Cortex of kidney (tissue), 1 donor: Measurements from ENCODE around the gene NDUFA9.

Experiments used
- DNase-seq: peaks from one replicate; lab custom pipeline; 2025; lab: John Stamatoyannopoulos, UW

NDUFA9 gene

DNA sequence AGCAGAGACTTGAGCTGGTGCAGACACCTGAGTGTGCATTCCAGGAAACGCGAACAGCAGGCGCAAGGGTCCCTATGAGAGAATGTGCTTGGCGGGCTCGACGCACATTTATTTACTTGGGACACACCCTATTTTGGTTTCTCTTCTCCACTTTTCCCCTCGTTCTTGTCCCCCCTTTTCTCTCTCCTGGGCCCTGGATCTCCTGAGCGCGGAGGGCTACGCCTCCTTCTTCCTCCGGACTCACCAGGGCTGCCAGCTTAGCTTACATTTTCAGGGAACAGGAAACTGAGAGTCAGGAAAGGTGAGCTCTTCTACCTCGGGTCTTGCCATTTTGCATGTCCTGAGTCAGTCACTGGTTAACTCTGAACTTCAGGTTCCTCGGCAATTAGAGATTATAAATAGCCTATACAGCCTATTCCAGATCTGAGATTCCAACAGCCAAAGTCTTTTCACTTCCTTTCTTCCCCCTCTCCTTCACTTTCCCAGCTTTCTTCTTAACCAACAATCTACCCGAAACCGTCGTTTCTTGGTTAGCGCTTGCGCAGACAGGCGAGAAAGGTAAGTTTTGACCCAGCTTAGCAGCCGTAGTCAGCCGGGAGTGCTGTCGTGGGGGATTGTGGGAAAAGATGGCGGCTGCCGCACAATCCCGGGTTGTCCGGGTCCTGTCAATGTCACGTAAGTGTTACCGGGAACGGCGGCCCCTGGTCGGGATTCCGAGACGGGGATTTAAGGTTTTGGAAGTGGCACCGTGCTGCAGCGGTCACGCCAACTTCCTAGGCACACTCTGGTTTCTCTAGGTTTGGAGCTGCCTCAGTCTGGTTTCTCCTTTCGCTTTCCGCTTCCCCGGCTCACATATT is at the start of gene NDUFA9, which contains the start of gene AKAP3:
TSS of gene NDUFA9 (plus strand) at position 614 of the 857 bp plus-strand sequence. CDS start at position 627, 13 bp downstream.
TSS of gene AKAP3 (minus strand) at position 551 of the 857 bp plus-strand sequence. CDS start 10,855 bp downstream, outside the sequence.
- no peak for DNase-seq

DNA sequence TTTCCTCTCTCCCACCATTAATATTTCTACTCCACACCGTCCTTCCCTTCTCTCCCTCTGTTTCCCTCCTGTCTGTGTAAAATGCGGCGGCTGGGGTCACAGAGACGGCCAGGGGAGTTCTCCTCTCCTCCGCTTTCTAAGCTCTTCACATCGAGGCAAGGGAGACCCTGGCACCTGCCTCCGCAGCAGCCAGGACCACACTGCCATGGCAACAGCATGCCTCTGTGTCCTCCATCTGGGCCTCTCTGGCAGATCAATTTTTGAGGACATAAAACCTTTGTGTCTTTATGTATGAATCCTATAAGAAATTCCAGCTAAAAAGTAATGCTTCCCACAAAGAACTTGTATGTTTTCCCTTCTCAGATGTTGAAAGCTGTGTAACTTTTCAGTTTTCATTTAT is 45.5 kb upstream of the NDUFA9 start:
- no peak for DNase-seq

DNA sequence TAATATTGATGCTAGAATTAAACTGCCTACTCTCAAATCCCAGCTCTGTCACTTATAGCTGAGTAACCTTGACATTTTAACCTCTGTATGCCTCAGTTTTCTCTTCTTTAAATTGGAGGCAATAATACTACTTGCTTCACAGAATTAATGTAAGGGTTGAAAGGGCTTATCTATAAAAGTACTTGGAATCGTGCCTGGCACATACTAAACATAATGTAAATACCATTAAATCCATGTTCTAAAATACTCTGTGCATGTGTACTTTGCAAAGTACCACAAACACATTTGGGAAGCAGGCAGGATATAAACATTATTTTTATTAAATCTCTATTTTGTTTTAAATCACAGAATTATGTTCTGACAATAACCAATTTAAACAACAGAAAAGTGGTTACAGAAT is 45.0 kb upstream of the NDUFA9 start:
- no peak for DNase-seq

DNA sequence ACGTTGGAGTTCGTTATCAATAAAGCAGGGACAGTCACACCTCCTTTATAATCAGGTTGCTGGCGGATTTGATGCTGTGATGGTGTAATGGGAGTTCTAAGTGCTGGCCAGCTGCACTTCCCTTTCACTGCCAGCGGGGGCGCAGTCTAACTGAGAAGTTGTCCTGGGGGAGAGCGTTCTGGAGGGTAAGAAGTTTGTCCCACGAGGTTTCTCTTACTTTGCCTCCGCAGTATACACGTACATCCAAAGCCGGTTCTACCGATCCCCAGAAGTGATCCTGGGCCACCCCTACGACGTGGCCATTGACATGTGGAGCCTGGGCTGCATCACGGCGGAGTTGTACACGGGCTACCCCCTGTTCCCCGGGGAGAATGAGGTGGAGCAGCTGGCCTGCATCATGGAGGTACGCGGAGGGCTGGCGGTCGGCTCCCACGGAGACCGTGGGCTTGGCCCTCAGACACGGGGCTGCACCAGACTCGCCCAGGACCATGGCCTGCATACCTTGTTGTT is 44.2 kb upstream of the NDUFA9 start:
- no peak for DNase-seq

DNA sequence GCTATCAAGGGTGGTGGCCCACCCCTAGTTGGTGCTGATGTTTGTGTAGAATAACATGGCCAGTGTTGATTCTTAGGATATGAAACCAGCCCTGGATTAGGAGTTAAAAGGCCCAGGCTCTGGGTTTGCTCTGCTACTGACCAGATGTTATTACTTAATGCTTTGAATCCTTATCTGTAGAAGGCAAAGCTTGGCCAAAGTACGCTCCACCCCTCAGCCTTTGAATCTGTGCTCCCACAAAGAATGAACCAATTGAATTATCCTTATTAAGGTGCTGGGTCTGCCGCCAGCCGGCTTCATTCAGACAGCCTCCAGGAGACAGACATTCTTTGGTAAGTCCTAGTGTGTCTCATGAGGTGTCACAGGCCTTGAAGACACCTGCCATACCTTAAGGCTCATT is 41.9 kb upstream of the NDUFA9 start:
- DNase-seq, result no peak

DNA sequence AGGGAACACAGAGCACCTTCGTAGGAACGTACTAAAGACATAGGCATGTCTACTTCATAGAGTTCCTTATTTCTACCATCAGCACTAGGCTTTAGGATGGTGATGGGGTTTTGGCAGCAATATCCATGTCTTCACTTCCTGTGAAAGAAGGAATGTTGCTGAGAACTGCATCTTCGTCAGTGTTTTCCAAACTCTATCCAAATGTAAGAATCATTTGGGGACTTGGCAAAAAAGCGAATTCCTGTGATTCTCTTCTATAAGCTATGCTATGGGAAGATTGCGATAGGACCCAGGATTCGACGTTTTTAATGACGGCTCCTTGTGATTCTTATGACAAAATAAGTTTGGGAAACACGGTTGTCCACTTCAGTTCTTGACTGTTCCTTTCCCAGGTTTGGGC is 39.8 kb upstream of the NDUFA9 start:
- no peak for DNase-seq

DNA sequence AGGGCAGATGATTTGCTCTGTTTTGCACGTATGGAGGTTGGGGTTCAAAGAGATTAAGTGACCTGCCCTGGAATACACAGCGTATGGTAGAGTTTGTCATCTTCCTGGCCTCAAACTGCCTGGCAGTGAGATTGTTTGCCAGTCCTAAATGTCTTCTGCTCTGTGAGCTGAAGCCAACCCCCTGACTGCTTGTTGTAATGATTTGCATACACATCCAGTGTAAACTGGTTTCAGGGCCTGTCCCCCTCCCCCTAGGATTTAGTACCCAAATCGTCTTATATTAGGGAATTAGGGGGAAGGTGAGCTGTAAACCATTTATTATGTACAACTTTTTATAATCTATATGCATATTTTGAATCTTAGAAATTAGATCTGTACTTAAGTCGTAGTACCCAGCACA is 38.4 kb upstream of the NDUFA9 start:
- no peak for DNase-seq

DNA sequence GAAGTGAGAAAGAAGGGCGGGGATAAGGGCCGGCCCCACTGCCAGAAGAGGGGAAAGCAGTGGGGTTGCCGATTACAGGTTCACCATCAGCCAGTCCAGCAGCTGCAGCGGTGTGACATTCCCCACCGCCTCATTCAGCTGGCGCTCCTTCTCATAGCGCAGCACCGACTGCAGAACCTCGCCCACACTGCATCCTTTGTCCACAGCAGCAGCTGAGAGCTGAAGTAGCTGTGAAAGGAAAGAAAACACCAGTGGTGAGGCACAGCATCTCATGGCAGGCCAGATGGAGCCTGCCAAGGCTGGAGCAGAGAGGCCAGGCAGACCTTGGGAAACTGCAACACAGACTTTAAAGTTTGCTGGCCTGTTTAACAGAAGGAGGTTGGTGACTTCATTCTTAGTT is 33.2 kb upstream of the NDUFA9 start:
- no peak for DNase-seq

DNA sequence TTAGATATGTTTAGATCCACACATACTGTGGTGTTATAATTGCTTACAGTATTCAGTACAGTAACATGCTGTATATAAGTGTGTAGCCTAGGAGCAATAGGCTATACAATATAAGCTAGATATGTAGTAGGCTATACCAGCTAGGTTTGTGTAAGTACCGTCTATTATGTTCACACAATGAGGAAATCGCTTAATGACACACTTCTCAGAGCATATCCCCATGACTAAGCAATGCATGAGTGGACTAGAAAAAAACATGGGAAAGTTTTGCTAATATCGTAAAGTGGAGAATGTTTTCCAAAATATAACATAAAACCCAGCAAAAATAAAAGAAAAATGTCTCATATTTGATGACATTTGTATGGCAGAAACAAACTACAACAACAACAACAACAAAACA is 27.4 kb upstream of the NDUFA9 start:
- no peak for DNase-seq

DNA sequence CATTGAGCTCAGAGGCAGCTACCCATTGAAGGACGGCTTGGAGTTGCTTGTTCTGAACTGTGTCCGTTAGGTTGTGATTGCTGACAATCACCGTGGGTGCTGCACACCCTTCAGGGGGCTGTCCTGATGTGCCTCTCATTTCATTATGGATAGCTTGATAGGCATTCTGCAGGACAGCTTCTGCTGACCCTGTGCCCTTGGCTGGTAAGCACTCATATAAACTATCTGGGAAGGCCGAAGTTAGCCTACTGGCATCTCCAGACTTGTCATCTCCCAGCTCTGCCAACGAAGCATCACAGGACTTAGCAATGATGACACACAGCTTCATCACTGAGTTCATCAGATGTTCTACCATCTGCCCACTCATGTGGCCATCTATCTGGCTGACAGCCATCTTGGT is 22.4 kb upstream of the NDUFA9 start:
- no peak for DNase-seq

DNA sequence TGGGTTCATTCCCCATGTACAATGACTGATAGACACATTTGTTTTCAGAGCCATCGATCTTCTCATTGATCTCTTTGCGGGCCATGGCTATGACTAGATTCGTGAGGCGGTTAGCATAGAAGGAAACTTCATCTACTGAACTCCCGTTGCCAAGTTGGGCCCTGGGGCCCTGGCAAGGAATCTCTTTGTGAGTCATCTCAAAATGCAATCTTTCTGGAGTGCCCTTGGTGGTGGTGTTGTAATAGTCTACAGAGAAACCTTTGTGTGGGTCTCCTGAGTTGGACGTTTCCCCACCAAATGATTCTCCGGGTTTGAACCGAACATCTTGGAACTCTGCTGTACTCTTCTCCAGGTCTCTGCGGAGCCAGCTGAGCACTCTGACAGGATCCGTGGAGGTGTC is 20.5 kb upstream of the NDUFA9 start:
- DNase-seq, result no peak

DNA sequence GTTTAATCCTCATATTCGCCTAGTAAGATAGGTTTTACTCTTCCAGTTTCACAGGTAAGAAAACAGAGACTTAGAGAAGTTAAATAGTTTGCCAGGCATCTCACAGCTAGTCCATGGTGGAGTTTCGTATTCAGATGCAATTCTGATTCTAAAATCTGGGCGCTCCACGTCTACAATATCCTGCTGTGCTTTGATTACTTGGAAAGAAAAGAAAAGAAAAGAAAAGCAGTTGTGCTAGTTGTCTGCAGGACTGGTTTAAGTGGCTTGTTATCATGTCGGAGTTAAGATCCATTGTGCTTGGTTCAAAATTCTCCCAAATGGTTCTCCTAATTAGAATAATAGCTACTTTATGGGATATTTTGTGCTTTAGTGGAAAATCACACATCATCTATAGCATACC is 18.7 kb upstream of the NDUFA9 start:
- no peak for DNase-seq

DNA sequence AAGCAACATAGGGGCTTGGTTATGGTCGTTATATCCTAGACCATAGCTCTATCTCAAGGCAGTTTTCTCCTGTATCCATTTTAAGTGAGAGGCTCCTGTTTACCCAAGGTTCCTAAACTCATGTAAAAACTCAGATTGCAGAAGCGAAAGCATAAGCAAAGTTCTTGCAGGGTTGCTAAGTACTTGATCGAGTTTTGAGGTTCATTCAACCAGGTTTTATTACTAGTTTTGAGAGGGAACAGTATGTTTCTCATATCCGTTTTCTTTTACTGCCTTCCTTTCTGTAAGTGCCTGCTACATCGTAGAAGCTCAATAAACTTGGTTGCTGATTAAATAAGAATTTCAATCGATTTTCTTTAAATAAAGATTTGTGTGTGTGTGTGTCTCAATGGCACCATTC is 5.2 kb upstream of the NDUFA9 start:
- no peak for DNase-seq

DNA sequence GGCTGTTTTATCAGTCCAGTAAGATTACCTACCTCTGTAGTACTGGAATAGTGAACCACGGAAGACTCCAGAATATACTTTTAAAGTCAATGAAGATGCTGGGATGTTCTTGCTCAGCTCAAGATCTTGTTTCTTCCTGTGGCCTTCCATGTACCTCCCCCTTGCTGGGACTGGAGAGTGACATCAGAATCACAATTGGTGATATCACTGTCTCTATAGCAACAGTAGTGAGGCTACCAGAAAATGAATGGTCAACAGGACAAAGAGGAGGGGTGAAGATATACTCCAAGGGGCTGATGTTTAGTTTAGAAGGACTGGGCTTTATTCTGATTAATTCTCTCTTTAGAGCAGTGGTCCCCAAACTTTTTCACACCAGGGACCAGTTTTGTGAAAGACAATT is 3.9 kb upstream of the NDUFA9 start:
- no peak for DNase-seq

DNA sequence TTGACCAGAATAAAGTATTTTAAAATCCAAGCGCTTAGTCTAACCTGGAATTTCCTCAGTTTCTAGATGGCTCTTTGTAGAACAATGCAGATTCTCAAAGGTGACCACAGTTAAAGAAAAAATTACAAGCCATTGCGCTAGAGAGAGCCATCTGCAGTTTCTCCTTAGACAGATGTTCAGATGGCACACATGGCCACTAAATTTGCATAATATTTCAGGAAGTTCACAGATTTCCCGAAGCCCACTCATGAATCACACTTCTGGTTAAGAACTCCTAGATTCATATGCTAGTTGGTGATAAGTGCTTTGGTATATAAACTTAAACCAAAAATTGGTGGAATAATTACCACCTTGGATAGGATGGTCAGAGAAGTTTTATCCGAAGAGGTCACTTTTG is 812 bp upstream of the NDUFA9 start:
- no peak for DNase-seq

DNA sequence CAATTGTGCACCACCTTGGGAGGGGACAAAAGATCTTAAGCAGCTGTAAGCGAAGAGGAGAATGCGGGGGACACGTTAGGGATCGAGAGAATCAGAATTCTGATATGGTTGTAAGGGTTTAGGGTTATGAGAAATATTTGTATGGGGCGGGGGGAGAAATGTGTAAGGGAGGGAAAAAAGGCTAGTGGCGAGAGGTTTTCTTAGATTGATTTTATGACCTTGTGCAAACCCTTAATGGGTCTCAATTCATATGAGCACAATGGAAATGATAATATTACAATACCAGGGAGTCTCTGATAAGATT is 396 bp downstream of the NDUFA9 start:
- DNase-seq, result no peak

DNA sequence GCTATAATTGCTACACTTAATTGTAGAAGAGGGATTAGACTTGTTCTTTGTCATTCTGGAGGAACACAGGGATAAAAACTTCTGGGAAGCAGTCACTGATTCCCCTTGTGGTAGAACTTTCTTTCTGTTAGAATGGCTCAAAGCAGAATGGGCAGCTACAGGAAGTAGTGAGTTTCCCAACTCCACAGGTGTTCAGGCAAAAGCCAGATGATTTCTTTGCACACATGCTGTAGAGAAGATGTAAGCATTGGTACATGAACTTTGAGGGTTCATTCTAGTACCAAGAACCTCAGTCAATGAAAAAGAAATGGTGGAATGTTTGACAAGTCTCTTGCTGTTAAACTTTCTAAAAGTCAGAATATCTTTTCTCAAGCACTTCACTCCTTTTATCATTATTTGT is 4.3 kb downstream of the NDUFA9 start:
- no peak for DNase-seq

DNA sequence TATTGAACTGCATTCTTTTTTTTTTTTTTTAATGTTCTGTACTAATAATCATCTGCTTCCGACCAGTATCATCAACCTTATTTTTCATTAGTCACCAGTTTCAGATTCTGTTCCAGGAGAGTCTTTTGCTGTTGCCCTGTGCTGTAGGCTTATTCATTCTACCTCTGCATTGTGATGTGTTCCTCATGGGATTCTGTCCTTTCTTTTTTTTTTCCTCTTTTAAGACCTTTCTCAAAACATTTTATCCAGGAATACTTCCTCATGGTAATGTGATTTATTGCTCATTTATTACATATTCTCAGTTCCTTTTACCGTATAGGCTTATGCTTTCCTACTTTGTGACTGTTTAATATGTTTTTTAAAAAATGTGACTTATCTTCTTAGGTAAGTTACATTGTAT is 4.8 kb downstream of the NDUFA9 start:
- DNase-seq, result no peak

DNA sequence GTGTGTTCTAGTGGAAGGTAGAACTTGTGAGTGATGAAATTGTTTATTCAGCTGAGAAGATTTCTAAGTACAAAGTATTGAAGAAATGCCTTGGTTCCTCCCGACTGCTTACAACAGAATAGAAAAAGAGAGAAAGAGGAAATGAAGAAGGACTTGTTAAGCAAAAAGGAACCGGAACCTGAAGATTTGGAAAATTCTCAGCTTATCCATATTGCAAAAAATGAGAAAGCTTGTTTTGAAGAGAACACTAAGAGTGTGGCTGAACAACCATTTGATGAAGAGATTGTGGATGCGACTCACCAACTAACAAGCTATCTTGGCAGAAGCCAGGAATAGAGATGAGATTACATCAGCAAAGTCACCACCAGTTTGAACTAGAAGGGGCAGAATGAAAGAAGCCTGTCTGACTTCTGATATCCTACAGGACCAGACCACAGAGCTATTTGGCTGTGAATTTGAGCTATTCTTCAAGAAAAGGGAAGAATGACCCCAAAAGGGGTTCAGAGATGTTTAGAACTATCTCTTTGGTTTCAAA is 15.1 kb downstream of the NDUFA9 start:
- no peak for DNase-seq

DNA sequence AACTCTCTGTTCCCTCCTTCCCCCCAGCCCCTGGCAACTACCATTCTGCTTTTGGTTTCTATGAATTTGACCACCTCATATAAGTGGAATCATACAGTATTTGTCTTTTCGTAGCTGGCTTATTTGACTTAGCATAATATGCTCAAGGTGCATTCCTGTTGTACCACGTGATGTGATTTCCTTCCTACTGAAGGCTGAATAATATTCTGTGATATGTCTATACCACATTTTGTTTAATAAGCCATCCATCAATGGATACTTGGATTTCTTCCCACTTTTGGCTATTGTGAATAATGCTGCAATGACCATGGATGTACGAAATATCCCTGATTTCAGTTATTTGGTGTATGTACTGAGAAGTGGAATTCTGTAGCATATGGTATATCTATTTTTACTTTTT is 16.3 kb downstream of the NDUFA9 start:
- no peak for DNase-seq

DNA sequence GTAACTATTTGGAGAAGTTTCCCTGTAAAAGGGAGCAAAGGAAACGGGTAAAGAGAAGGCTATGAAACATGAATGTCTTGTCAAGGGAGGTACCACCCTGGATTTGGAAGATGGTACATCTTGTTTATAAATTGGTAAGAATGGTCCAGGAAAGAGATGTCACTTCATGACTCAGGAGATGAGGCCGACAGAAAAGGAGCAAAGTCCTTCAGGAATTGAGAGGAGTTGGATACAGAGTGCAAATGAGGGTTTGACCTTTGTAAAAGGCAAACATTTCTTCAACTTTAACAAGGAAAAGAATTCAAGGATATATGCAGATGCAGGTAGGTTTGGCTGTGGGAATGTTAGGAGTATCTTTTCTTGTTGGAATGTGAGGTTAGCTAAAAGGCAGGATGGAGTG is 30.8 kb downstream of the NDUFA9 start:
- DNase-seq, result no peak

DNA sequence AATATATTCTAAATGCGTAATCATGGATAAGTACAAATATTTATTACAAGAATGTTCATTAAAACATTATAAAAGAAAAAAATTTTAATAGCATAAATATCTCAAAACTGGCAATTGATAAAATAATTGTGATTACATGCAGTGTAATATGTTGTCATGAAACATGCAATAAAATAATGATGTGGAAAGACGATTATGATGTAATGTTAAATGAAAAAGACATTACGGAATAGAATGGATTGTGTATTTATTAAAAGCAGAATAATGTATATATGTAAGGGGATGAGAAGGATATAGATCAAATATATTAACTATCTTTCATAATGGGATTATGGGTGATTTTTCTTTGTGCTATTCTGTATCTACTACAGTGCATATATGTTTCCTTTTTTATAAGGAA is 32.8 kb downstream of the NDUFA9 start:
- DNase-seq, result no peak

DNA sequence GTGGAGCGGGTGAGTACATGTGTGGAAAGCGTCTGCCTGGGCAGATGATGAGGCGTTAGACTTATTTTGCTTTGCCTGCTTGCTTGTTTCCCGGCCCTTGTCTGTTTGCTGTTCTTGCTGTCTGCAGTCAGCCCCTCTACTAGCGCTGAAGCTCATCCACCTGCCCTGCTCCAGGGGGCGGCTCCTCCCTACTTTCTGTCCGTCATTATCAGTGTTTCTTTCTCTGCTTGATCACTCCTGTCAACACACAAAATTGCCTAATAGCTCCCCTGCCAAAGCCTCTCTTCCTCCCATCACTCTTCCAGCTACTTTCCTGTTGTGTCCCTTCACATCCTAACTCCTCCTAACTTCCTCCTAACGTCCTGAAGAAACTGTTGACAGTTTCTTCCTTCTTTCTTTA is 36.4 kb downstream of the NDUFA9 start:
- DNase-seq, result no peak

DNA sequence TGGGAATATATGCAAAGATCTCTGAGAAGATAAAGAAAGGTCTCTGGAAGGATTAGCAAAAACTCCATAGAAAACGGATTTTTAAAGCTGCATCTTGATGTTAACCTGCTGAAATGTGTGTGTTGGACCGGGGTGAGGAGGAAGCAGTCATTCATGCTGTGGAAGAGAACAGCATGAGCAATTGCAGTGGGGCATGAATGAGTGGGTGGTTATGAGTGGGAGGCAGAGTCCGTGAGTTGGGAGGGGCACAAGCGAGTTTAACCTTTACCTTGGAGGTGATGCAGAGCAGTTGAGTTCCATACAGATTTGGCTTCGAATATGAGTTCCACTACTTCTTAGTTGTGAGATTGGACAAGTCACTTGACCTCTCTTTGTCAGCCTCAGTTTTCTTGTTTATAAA is 41.8 kb downstream of the NDUFA9 start:
- DNase-seq, result no peak
